HepG2 (cell line): Measurements from ENCODE around the gene ODC1. TPM values are rescaled to one million over a fixed set of nuclear protein-coding genes. Genes with fewer than 3 reads are reported as not detected.

ENCODE experiments used
- ATAC-seq: fragments of 200-7000 bp; cut with Tn5 transposase; 3 replicates; pipeline ENCODE4 v1.9.1; 2020; ENCODE audit warnings: mild to moderate bottlenecking, moderate library complexity
- BruUV-seq: library from RNA; stranded (reverse); fragments of 400-500 nt; replicated peaks from 2 replicates; lab custom pipeline; 2021; lab: Mats Ljungman, UMichigan
- CTCF ChIA-PET: fragments of 300-600 bp; formaldehyde crosslinking; extraction: SDS; loops from one replicate; lab custom pipeline; 2021; ENCODE audit warnings: low total read pairs, inconsistent platforms, low intra/inter-chr PET ratio; lab: Yijun Ruan, JAX
- POLR2A ChIA-PET: fragments of 350-600 bp; sonication (Branson Sonifier 250); formaldehyde crosslinking; loops from one replicate; lab custom pipeline; 2020; ENCODE audit warnings: antibody characterized with exemption, inconsistent platforms; lab: Yijun Ruan, JAX
- DNase-seq: peaks from one replicate; pipeline ENCODE4 v3.0.0-alpha.2; 2015; ENCODE audit warnings: low spot score
- FAIRE-seq: peaks from 3 replicates; lab custom pipeline; 2011; peaks lifted over from hg19 to GRCh38; lab: Jason Lieb, UNC
- H2AFZ ChIP-seq: one replicate; pipeline ENCODE4 v1.6.1; 2011; ENCODE audit warnings: low read length, inconsistent platforms
- H3K27ac ChIP-seq: fragments of 300-600 bp; 3 replicates; pipeline ENCODE4 v1.8.0; 2011; ENCODE audit warnings: mixed run types, mild to moderate bottlenecking, mixed read lengths, low read length, inconsistent platforms; ENCODE audit not compliant: insufficient read depth; ENCODE audit errors: extremely low read length
- H3K27me3 ChIP-seq, 2 experiments: fragments of 200-600 bp in 1 of 2; 2 replicates in 1 of 2; 3 replicates in 1 of 2; pipeline versions ENCODE4 v1.6.0 to v1.8.0; 2011; ENCODE audit warnings: low read length in 2 of 2, mild to moderate bottlenecking in 2 of 2, moderate library complexity in 2 of 2, inconsistent platforms in 1 of 2; ENCODE audit not compliant: insufficient read depth in 2 of 2, control insufficient read depth in 1 of 2
- H3K36me3 ChIP-seq, 2 experiments: fragments of 200-600 bp in 1 of 2; replicated peaks in 1 of 2; 2 replicates in 1 of 2; 3 replicates in 1 of 2; pipeline versions ENCODE4 v1.5.1 to v1.8.0; 2011; ENCODE audit warnings: low read length in 2 of 2, inconsistent platforms in 1 of 2; ENCODE audit not compliant: insufficient read depth in 2 of 2, control insufficient read depth in 1 of 2
- H3K4me1 ChIP-seq: 2 replicates; pipeline ENCODE4 v1.5.1; 2012; ENCODE audit warnings: low read length, inconsistent platforms; ENCODE audit not compliant: insufficient read depth
- H3K4me2 ChIP-seq: 2 replicates; pipeline ENCODE4 v1.6.0; 2011; ENCODE audit warnings: low read depth, low read length, inconsistent platforms
- H3K4me3 ChIP-seq, 3 experiments: fragments of 200-600 bp in 1 of 3; sonication (generic), shearing (Covaris generic) in 1 of 3; replicated peaks in 1 of 3; 2 replicates each; pipeline ENCODE4 v1.5.1; 2011 to 2016; ENCODE audit warnings: low read length in 3 of 3, inconsistent platforms in 2 of 3, low read depth in 2 of 3, mild to moderate bottlenecking in 2 of 3, control low read depth in 1 of 3, mixed read lengths in 1 of 3; ENCODE audit not compliant: insufficient read depth in 1 of 3
- H3K79me2 ChIP-seq: one replicate; pipeline ENCODE4 v1.6.1; 2011; ENCODE audit warnings: low read length, inconsistent platforms; ENCODE audit not compliant: insufficient read depth
- H3K9ac ChIP-seq: 2 replicates; pipeline ENCODE4 v1.6.0; 2011; ENCODE audit warnings: mild to moderate bottlenecking, low read depth, low read length, inconsistent platforms; ENCODE audit not compliant: insufficient read depth
- H3K9me3 ChIP-seq: 2 replicates; pipeline ENCODE4 v1.5.1; 2012; ENCODE audit warnings: mild to moderate bottlenecking, low read length
- H4K20me1 ChIP-seq: 2 replicates; pipeline ENCODE4 v1.6.0; 2011; ENCODE audit warnings: inconsistent platforms, mild to moderate bottlenecking, low read length, moderate library complexity; ENCODE audit not compliant: insufficient read depth
- BRD4 ChIP-seq: sonication (generic); formaldehyde crosslinking; IDR thresholded peaks from 2 replicates; pipeline ENCODE4 v1.4.0; 2020; ENCODE audit warnings: missing genetic modification reagents
- HMGXB3 ChIP-seq: sonication (generic); formaldehyde crosslinking; IDR thresholded peaks from 2 replicates; pipeline ENCODE4 v1.4.0; 2020; ENCODE audit warnings: missing genetic modification reagents, borderline replicate concordance
- JUN ChIP-seq: sonication (generic); formaldehyde crosslinking; IDR thresholded peaks from 2 replicates; pipeline ENCODE4 v1.4.0; 2020; ENCODE audit warnings: mild to moderate bottlenecking, missing genetic modification reagents
- REST ChIP-seq, 2 experiments: IDR thresholded peaks; 2 replicates each; pipeline ENCODE4 v1.6.1; 2011 to 2012; ENCODE audit warnings: low read length in 2 of 2, borderline replicate concordance in 1 of 2, low read depth in 1 of 2, mild to moderate bottlenecking in 1 of 2, moderate library complexity in 1 of 2
- SP2 ChIP-seq: sonication (generic); formaldehyde crosslinking; IDR thresholded peaks from 2 replicates; pipeline ENCODE4 v1.5.1; 2020; ENCODE audit warnings: mild to moderate bottlenecking, missing genetic modification reagents
- SRY ChIP-seq: sonication (generic); formaldehyde crosslinking; IDR thresholded peaks from 2 replicates; pipeline ENCODE4 v1.8.0; 2022; ENCODE audit warnings: mild to moderate bottlenecking, missing genetic modification reagents
- U2AF1 ChIP-seq: fragments of 200-400 bp; formaldehyde crosslinking; optimal IDR thresholded peaks from 2 replicates; pipeline ENCODE3; 2017; ENCODE audit warnings: mild to moderate bottlenecking, low read depth, low read length
- ZNF550 ChIP-seq: sonication (generic); formaldehyde crosslinking; IDR thresholded peaks from 2 replicates; pipeline ENCODE4 v1.4.0; 2020; ENCODE audit warnings: mild to moderate bottlenecking, missing genetic modification reagents, borderline replicate concordance
- WGBS: methylation state at CpG from one replicate; pipeline ENCODE4 v1.1.6; 2017; ENCODE audit warnings: low lambda C conversion rate; 5-methylcytosine and 5-hydroxymethylcytosine counted together
- in situ Hi-C: cut with HindIII; loops from 2 replicates; pipeline ENCODE4 v1.10.0; 2017; ENCODE audit warnings: low pct_unique_long_range_greater_than_20kb; ENCODE audit not compliant: extremely low pct_ligation_motif_present
- intact Hi-C: fragments of 100-400 bp; cut with micrococcal nuclease; formaldehyde crosslinking; loops from one replicate; pipeline ENCODE4 v1.10.0; 2022; ENCODE audit not compliant: unreplicated experiment
- polyA plus RNA-seq, 8 experiments: library from polyadenylated mRNA; depleted of rRNA in 3 of 8; stranded (reverse) in 7 of 8; unstranded in 1 of 8; fragments of >200 nt; fragmentation: Illumina TruSeq in 4 of 8; extraction: Trizol in 4 of 8; gene quantifications; 2 replicates each; pipeline versions ENCODE4 v1.2.1 to v1.2.3, GENCODE V29; 2011 to 2016; ENCODE audit warnings: low read depth in 4 of 8, missing spikeins in 1 of 8, mixed read lengths in 1 of 8; ENCODE audit not compliant: insufficient read depth in 1 of 8
- total RNA-seq, 5 experiments: library from RNA; depleted of rRNA; stranded (reverse); fragments of >200 nt; fragmentation: Illumina TruSeq; extraction: Trizol; gene quantifications; 2 replicates each; pipeline ENCODE4 v1.2.3, GENCODE V29; 2016; ENCODE audit warnings: low read depth in 1 of 5

ODC1 gene
- total and polyA plus RNA-seq, 2 of the 13 experiments (the other 11 are each of a cell fraction or from before 2014, with no cell fraction given) = 142 to 371 TPM

- BruUV-seq = no TSS peak
- Histone ChIP-seq H3K27me3 (no peaks in the 10 kb centered on the region), H3K9me3 (no peaks in the 10 kb centered on the region), H4K20me1 (peaks cover 12% of the 10 kb centered on the region; the same call in 1 of the 2 replicates), H3K4me3 (no peak overlapping the region), H3K79me2 (no peaks in the 10 kb centered on the region), H3K9ac (no peak overlapping the region), H3K4me1 (peaks cover 41% of the 10 kb centered on the region), H3K27ac (no peak overlapping the region), H3K4me2 (no peak overlapping the region), H2AFZ (no peak overlapping the region), H3K36me3 (peaks cover 4 to 6% of the 10 kb centered on the region in 2 experiments; a peak in 2 of 5 replicates)
- FAIRE-seq (no peak), DNase-seq (no peak), ATAC-seq (no peak)
- POLR2A ChIA-PET = no interaction called here
- TF ChIP-seq REST (IDR thresholded peaks at IDR 0.05; ENCODE audit: borderline replicate concordance in 1 of 2, low read depth in 1 of 2, low read length in 2 of 2) = peak; percentile 11 to 78
- no peak for TF ChIP-seq U2AF1
- in situ Hi-C loops = no loop called here
- CTCF ChIA-PET = no interaction called here
- intact Hi-C loops = no loop called here
- WGBS = 96% methylated on average over 10 of the region's 13 CpGs
These were observed 51.7 kb downstream of the ODC1 start for GRCh38 chr2:10396464-10396863.

- Histone ChIP-seq H4K20me1 (peaks cover 12% of the 10 kb centered on the region; the same call in 1 of the 2 replicates), H3K4me1 (peaks cover 36% of the 10 kb centered on the region), H3K4me2 (no peak overlapping the region), H3K79me2 (no peaks in the 10 kb centered on the region), H2AFZ (no peak overlapping the region), H3K27me3 (no peaks in the 10 kb centered on the region), H3K36me3 (peaks cover 4 to 6% of the 10 kb centered on the region in 2 experiments; a peak in 2 of 5 replicates), H3K9ac (no peak overlapping the region), H3K27ac (no peak overlapping the region), H3K4me3 (no peak overlapping the region), H3K9me3 (no peaks in the 10 kb centered on the region)
- no TSS peak for BruUV-seq
- no peak for ATAC-seq
- WGBS = 93% methylated on average over 14 of the region's 14 CpGs
- CTCF ChIA-PET = no interaction called here
- DNase-seq = no peak
- intact Hi-C loops (no loop called here), in situ Hi-C loops (no loop called here)
- POLR2A ChIA-PET = no interaction called here
- TF ChIP-seq ZNF550 (CRISPR knock-in tag) (no peak), HMGXB3 (CRISPR knock-in tag) (no peak), SRY (CRISPR knock-in tag) (no peak), BRD4 (no peak), JUN (CRISPR knock-in tag) (no peak), SP2 (no peak)
- FAIRE-seq = no peak
These were observed 52.2 kb downstream of the ODC1 start for GRCh38 chr2:10395893-10396292.
